BE2C (cell line): ENCODE measurements around the gene LPXN.

Experiments used
- DNase-seq: peaks from one replicate; pipeline ENCODE4 v3.0.0-alpha.2; 2020
- H3K27me3 ChIP-seq: fragments of 250-450 bp; sonication (Bioruptor Pico); 2 replicates; pipeline ENCODE4 v1.5.1; 2020; ENCODE audit warnings: mild to moderate bottlenecking
- H3K36me3 ChIP-seq: fragments of 250-450 bp; sonication (Bioruptor Pico); 2 replicates; pipeline ENCODE4 v1.5.1; 2020; ENCODE audit warnings: mild to moderate bottlenecking
- H3K4me1 ChIP-seq: fragments of 250-450 bp; sonication (Bioruptor Pico); 2 replicates; pipeline ENCODE4 v1.5.1; 2020
- H3K4me3 ChIP-seq: 2 replicates; pipeline ENCODE4 v1.5.1; 2011; ENCODE audit warnings: low read depth, low read length
- H3K9me3 ChIP-seq: fragments of 250-450 bp; sonication (Bioruptor Pico); 2 replicates; pipeline ENCODE4 v1.5.1; 2020
- CTCF ChIP-seq: IDR thresholded peaks from 2 replicates; pipeline ENCODE4 v1.5.1; 2012; ENCODE audit warnings: mild to moderate bottlenecking, low read depth, low read length

LPXN gene

DNA sequence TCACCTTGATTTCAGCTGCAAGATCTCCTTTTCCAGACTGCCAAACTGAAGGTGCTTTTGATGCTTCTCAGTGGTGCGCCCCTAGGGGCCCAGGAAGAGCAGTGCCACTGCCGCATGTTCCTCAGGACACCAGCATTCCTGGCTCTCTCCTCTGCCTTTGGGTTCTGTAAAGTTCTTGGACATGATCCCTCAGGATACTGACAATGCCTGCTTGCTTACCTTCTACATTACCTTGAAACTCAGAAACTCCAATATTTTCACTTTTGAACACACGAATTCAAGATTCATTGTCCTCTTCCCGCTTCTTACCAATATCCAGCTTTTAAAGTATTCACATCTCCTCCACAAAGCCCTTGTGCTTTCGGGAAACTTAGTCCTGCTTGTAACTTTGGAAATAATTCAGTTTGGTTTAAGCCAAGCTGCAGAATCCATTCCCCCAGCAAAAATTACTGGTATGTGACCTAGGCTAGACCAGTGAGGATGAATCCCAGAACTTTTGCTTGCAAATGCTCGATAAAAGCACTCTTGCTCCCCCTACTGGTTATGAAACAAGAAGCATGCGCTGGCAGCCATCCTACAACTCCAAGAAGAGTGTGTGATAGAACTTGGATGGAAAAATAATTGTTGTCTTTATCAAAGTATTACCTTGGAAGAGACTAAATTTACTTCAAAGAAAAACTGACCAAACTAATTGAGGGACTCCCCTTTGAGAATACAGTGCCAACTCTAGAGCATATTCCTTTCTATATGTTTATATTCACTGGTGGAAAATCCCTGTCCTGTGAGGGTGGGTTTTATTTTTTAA is 51.2 kb downstream of the LPXN start:
- peak; percentile 31 for DNase-seq
- H3K36me3 ChIP-seq, result no peaks in the 10 kb centered on the region
- no peaks in the 10 kb centered on the region for H3K9me3 ChIP-seq
- H3K4me1 ChIP-seq, result no peaks in the 10 kb centered on the region
- no peak overlapping the region for H3K4me3 ChIP-seq
- peak; percentile 71 for TF ChIP-seq CTCF
- H3K27me3 ChIP-seq, result no peaks in the 10 kb centered on the region

DNA sequence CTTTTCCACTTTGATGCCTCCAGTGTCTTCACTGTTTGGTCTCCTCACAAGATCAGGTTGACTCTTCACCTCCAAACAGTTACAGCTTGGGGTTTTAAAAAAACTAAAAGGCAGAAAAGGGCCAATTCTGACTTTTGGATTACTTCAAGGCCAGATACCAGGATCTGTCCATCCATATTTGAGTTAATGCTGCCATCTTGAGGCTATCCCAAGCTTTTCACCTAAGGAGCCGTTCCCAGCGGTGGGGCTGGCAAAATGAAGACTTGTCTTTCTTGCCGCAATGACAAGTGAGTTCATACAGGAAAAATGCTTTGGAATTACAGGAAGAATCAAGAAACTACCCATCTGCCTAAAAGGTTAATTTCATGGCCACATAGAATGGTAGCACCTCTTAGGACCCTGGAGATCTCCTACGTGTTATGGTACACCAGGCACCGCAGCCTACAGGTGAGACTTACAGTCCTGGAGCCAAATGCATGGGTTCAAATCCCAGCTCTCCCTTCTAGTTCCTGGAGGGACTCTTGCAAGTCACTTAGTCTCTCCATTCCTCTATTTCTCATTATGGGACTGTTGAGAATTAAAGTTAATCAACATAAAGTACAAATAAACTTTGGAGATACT is 61.8 kb downstream of the LPXN start:
- no peak for DNase-seq
- Histone ChIP-seq H3K36me3 (no peaks in the 10 kb centered on the region), H3K4me1 (no peaks in the 10 kb centered on the region), H3K27me3 (no peaks in the 10 kb centered on the region), H3K4me3 (no peak overlapping the region), H3K9me3 (no peaks in the 10 kb centered on the region)
- peak; percentile 49 for TF ChIP-seq CTCF

- Histone ChIP-seq H3K36me3 (no peaks in the 10 kb centered on the region), H3K9me3 (no peaks in the 10 kb centered on the region), H3K4me3 (no peak overlapping the region), H3K4me1 (no peaks in the 10 kb centered on the region), H3K27me3 (no peaks in the 10 kb centered on the region)
- DNase-seq, result no peak
- TF ChIP-seq CTCF, result no peak
Measured at GRCh38 chr11:58511636-58512035, 64.0 kb downstream of the LPXN start.

- no peak for TF ChIP-seq CTCF
- H3K27me3 ChIP-seq, result no peaks in the 10 kb centered on the region
- no peak for DNase-seq
Measured at GRCh38 chr11:58509748-58510147, 65.9 kb downstream of the LPXN start.

DNA sequence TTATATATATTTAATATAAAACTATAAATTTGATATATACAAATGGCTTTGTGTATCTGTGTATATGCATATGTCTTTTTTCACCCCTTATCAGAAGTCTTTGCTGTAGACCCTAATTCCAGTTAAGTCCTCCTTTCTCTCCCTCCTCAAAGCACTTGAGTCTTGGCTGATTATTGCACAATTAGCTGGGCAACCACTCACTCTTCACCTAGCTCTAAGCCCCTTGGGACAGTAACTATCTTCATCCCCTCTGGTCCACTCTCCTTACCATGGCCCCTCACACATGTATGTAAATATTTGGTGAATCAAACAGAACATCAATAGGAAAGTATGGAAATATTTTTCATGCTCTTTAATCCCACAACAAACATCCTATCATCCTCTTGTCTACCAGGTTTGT is 66.8 kb downstream of the LPXN start:
- no peaks in the 10 kb centered on the region for H3K4me1 ChIP-seq
- DNase-seq, result no peak
- no peaks in the 10 kb centered on the region for H3K9me3 ChIP-seq
- no peaks in the 10 kb centered on the region for H3K36me3 ChIP-seq
- H3K27me3 ChIP-seq, result no peaks in the 10 kb centered on the region
- no peak for TF ChIP-seq CTCF
- no peak overlapping the region for H3K4me3 ChIP-seq

More at GRCh38 chr11:58509748-58510147, 65.9 kb downstream of the LPXN start:
- H3K9me3 ChIP-seq, result no peaks in the 10 kb centered on the region
- no peaks in the 10 kb centered on the region for H3K4me1 ChIP-seq
- no peak overlapping the region for H3K4me3 ChIP-seq
- H3K36me3 ChIP-seq, result no peaks in the 10 kb centered on the region

DNA sequence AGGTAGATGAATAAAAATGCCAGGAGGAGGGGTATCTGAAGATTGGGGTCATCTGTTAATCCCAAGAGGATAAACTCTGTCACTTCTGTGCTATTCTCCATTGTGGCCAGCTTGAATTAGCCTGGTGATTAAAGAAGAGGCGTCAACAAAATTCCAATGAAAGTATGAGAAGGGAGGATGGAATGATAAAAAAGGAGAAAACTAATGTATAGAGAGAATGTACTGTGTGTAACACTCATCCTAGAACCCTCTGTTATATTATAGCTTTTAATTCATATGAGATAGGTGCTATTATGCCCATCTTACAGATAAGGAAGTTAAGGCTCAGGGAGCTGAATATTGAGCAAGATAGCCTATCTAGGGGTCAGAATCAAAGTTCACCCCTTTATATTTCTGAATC is 67.7 kb downstream of the LPXN start, which contains the start of gene OR5B21:
Gene OR5B21, minus strand, starts transcription at position 101 of the 400 bp plus-strand sequence. Its CDS starts 0 bp downstream, at position 101.
- no peaks in the 10 kb centered on the region for H3K36me3 ChIP-seq

More for the DNA sequence above, 67.7 kb downstream of the LPXN start, which contains the start of gene OR5B21:
- Histone ChIP-seq H3K9me3 (no peaks in the 10 kb centered on the region), H3K4me1 (no peaks in the 10 kb centered on the region), H3K4me3 (no peak within 1 kb of the TSS), H3K27me3 (no peaks in the 10 kb centered on the region)
- TF ChIP-seq CTCF, result no peak
- no peak for DNase-seq
